Epithelial cell of alveolus of lung (primary cell): ENCODE data around the gene PRAMEF7. TPM values are rescaled to one million over a fixed set of nuclear protein-coding genes. Genes with fewer than 3 reads are reported as not detected.

Experiments used
- total RNA-seq: library from RNA; depleted of rRNA; stranded (reverse); fragments of >200 nt; gene quantifications from 2 replicates; pipeline ENCODE4 v1.2.1, GENCODE V29; 2015

PRAMEF7 gene
- total RNA-seq, result not detected in 2 replicates

DNA sequence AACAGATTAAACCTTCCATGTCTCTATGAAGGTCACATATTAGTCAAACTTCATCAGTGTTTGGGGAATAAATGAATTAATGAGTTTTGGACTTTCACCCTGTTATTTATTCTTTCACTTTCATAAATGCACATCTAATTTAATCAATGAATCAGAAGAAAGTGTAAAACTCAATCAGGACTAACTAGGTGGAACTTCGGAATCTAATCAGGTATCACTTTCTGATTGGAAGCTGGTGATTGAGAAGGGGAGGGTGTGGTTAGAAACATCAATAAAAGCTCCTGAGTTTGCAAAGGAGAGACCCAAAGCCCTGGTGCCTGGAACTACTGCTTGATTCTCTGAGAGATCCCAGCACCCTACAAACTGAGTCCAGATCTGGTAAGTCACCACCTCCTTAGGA is at the start of gene PRAMEF7:
TSS of gene PRAMEF7 (plus strand) at position 301 of the 400 bp plus-strand sequence. CDS start 1,083 bp downstream, outside the sequence.

GRCh38 chr1:12886101-12886500 is 30.3 kb upstream of the PRAMEF7 start, which contains the start of gene PRAMEF4:
TSS of gene PRAMEF4 (minus strand) at chr1:12886201. CDS start at chr1:12883394, 2,807 bp downstream.

DNA sequence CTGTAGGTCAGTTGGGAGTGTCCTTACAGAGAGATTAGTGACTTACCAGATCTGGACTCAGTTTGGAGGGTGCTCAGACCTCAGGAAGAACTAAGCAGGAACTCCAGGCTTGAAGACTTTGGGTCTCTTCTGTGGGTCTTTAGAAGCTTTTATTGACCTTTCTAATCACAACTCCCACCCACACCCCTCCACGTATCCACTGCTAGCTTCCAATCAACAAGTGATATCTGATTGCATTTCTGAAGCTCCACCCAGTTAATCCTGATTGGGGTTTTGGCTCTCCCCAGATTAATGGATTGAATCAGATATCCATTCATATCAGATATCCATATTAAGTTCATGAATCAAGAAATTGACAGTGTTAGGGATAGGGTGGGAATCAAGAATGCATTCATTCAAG is 18.2 kb upstream of the PRAMEF7 start, which contains the start of gene PRAMEF10:
TSS of gene PRAMEF10 (minus strand) at position 101 of the 400 bp plus-strand sequence. CDS start 2,423 bp downstream, outside the sequence.

GRCh38 chr1:12947480-12947879 is 31.1 kb downstream of the PRAMEF7 start, which contains the start of gene PRAMEF6:
TSS of gene PRAMEF6 (minus strand) at chr1:12947580. CDS start at chr1:12942518, 5,062 bp downstream.

Other genes starting within 250 kb of the PRAMEF7 start
- not detected in 2 replicates for gene AADACL3, start 200.5 kb upstream of the PRAMEF7 start, total RNA-seq
- gene CFAP107, start 170.4 kb upstream of the PRAMEF7 start, total RNA-seq, result not detected in 2 replicates
- gene PRAMEF12, start 142.9 kb upstream of the PRAMEF7 start, total RNA-seq, result not detected in 2 replicates
- not detected in 2 replicates for gene PRAMEF1, start 125.2 kb upstream of the PRAMEF7 start, total RNA-seq
- not detected in 2 replicates for gene PRAMEF11, start 85.2 kb upstream of the PRAMEF7 start, total RNA-seq
- not detected in 2 replicates for gene HNRNPCL1, start 67.9 kb upstream of the PRAMEF7 start, total RNA-seq
- not detected in 2 replicates for gene PRAMEF2, start 59.5 kb upstream of the PRAMEF7 start, total RNA-seq
- gene PRAMEF4, start 30.4 kb upstream of the PRAMEF7 start, total RNA-seq, result not detected in 2 replicates
- not detected in 2 replicates for gene PRAMEF10, start 18.3 kb upstream of the PRAMEF7 start, total RNA-seq
- not detected in 2 replicates for gene PRAMEF6, start 31.0 kb downstream of the PRAMEF7 start, total RNA-seq
- not detected in 2 replicates for gene PRAMEF27, start 140.0 kb downstream of the PRAMEF7 start, total RNA-seq
- gene HNRNPCL3, start 144.2 kb downstream of the PRAMEF7 start, total RNA-seq, result not detected in 2 replicates
- gene PRAMEF25, start 154.2 kb downstream of the PRAMEF7 start, total RNA-seq, result not detected in 2 replicates
- gene HNRNPCL2, start 200.2 kb downstream of the PRAMEF7 start, total RNA-seq, result not detected in 2 replicates
- gene PRAMEF26, start 239.4 kb downstream of the PRAMEF7 start, total RNA-seq, result not detected in 2 replicates
- not detected in 2 replicates for gene HNRNPCL4, start 249.0 kb downstream of the PRAMEF7 start, total RNA-seq